Hematopoietic multipotent progenitor cell treated with erythropoietin and hydrocortisone succinate and interleukin-3 and kit ligand, for 4 days (in vitro differentiated cells): ENCODE measurements around the gene LAMA5.

Experiments
- DNase-seq: peaks from one replicate; pipeline ENCODE4 v3.0.0-alpha.2; 2015

LAMA5 gene

GRCh38 chr20:62403331-62403730 lies 36.2 kb upstream of the LAMA5 start:
- DNase-seq, result no peak

- DNase-seq, result no peak
Observed at GRCh38 chr20:62402456-62403150, 35.5 kb upstream of the LAMA5 start.

GRCh38 chr20:62401331-62401779 lies 34.2 kb upstream of the LAMA5 start:
- DNase-seq, result no peak

GRCh38 chr20:62400541-62400940 lies 33.4 kb upstream of the LAMA5 start:
- no peak for DNase-seq

- DNase-seq, result no peak
Observed at GRCh38 chr20:62400021-62400420, 32.9 kb upstream of the LAMA5 start.

GRCh38 chr20:62398120-62398821 lies 31.2 kb upstream of the LAMA5 start:
- no peak for DNase-seq

GRCh38 chr20:62396367-62397239 lies 29.5 kb upstream of the LAMA5 start:
- DNase-seq, result no peak

- no peak for DNase-seq
Observed at GRCh38 chr20:62395311-62396242, 28.5 kb upstream of the LAMA5 start.

- DNase-seq, result no peak
Observed at GRCh38 chr20:62394248-62395245, 27.4 kb upstream of the LAMA5 start.

GRCh38 chr20:62393830-62394229 lies 26.7 kb upstream of the LAMA5 start:
- DNase-seq, result no peak

GRCh38 chr20:62393335-62393665 lies 26.2 kb upstream of the LAMA5 start:
- DNase-seq, result no peak

GRCh38 chr20:62392621-62393334 lies 25.7 kb upstream of the LAMA5 start:
- no peak for DNase-seq

GRCh38 chr20:62392077-62392418 lies 24.9 kb upstream of the LAMA5 start:
- no peak for DNase-seq

- DNase-seq, result no peak
Observed at GRCh38 chr20:62391165-62392076, 24.3 kb upstream of the LAMA5 start.

- no peak for DNase-seq
Observed at GRCh38 chr20:62390317-62391164, 23.4 kb upstream of the LAMA5 start.

- DNase-seq, result no peak
Observed at GRCh38 chr20:62389601-62390087, 22.5 kb upstream of the LAMA5 start.

GRCh38 chr20:62388839-62389600 lies 21.9 kb upstream of the LAMA5 start:
- DNase-seq, result peak; percentile 50
